Mesenchymal stem cell (in vitro differentiated cells and primary cell): Measurements from ENCODE around the gene SH3RF1.
A peak's percentile ranks its signal among the peaks of the same experiment; 100 is the strongest.

Experiments used
- DNase-seq: peaks from one replicate; pipeline ENCODE4 v3.0.0-alpha.2; 2013
- H2AFZ ChIP-seq: one replicate; pipeline ENCODE4 v1.6.1; 2013; ENCODE audit warnings: low read depth, mild to moderate bottlenecking, control low read depth, inconsistent platforms, low read length, moderate library complexity
- H2AK5ac ChIP-seq: 2 replicates; pipeline ENCODE4 v1.6.1; 2013; ENCODE audit warnings: low read length, moderate library complexity, mild to moderate bottlenecking, inconsistent platforms; ENCODE audit not compliant: severe bottlenecking
- H2BK120ac ChIP-seq: one replicate; pipeline ENCODE4 v1.6.1; 2013; ENCODE audit warnings: low read depth, mild to moderate bottlenecking, inconsistent platforms, low read length, moderate library complexity
- H2BK12ac ChIP-seq, 2 experiments: one replicate each; pipeline ENCODE4 v1.6.1; 2013; ENCODE audit warnings: inconsistent platforms in 2 of 2, low read length in 2 of 2, mild to moderate bottlenecking in 2 of 2, moderate library complexity in 2 of 2, control low read depth in 1 of 2
- H2BK15ac ChIP-seq: one replicate; pipeline ENCODE4 v1.6.1; 2013; ENCODE audit warnings: mild to moderate bottlenecking, low read depth, inconsistent platforms; ENCODE audit not compliant: poor library complexity, severe bottlenecking
- H2BK5ac ChIP-seq: 2 replicates; pipeline ENCODE4 v1.6.1; 2013; ENCODE audit warnings: low read depth, mild to moderate bottlenecking, low read length, control low read depth, inconsistent platforms; ENCODE audit not compliant: poor library complexity, severe bottlenecking
- H3K14ac ChIP-seq, 2 experiments: one replicate each; pipeline ENCODE4 v1.6.1; 2013; ENCODE audit warnings: inconsistent platforms in 2 of 2, low read length in 2 of 2, control low read depth in 1 of 2, mild to moderate bottlenecking in 1 of 2, moderate library complexity in 1 of 2
- H3K18ac ChIP-seq, 2 experiments: one replicate each; pipeline ENCODE4 v1.6.1; 2013; ENCODE audit warnings: inconsistent platforms in 2 of 2, low read length in 2 of 2, control low read depth in 1 of 2, low read depth in 1 of 2, mild to moderate bottlenecking in 1 of 2
- H3K23ac ChIP-seq, 2 experiments: one replicate each; pipeline ENCODE4 v1.6.1; 2013; ENCODE audit warnings: inconsistent platforms in 2 of 2, low read length in 2 of 2, mild to moderate bottlenecking in 2 of 2, moderate library complexity in 2 of 2, control low read depth in 1 of 2
- H3K27ac ChIP-seq: 2 replicates; pipeline ENCODE4 v1.5.1; 2013; ENCODE audit warnings: mild to moderate bottlenecking, moderate library complexity, low read length, control low read depth, inconsistent platforms; ENCODE audit not compliant: poor library complexity, severe bottlenecking
- H3K27me3 ChIP-seq, 2 experiments: 2 replicates each; pipeline versions ENCODE4 v1.6.1 to v1.7.0; 2013; ENCODE audit warnings: low read length in 2 of 2, mild to moderate bottlenecking in 2 of 2, moderate library complexity in 2 of 2, control low read depth in 1 of 2, inconsistent platforms in 1 of 2; ENCODE audit not compliant: control insufficient read depth in 1 of 2, insufficient read depth in 1 of 2
- H3K36me3 ChIP-seq, 2 experiments: 2 replicates each; pipeline versions ENCODE4 v1.6.1 to v1.7.0; 2013; ENCODE audit warnings: low read length in 2 of 2, control low read depth in 1 of 2, inconsistent platforms in 1 of 2, low read depth in 1 of 2, mild to moderate bottlenecking in 1 of 2; ENCODE audit not compliant: insufficient read depth in 2 of 2, control insufficient read depth in 1 of 2
- H3K4ac ChIP-seq, 2 experiments: one replicate each; pipeline ENCODE4 v1.6.1; 2013; ENCODE audit warnings: inconsistent platforms in 2 of 2, low read length in 2 of 2, mild to moderate bottlenecking in 2 of 2, moderate library complexity in 2 of 2, control low read depth in 1 of 2, low read depth in 1 of 2
- H3K4me1 ChIP-seq: 2 replicates; pipeline ENCODE4 v1.6.1; 2013; ENCODE audit warnings: low read depth, low read length, control low read depth; ENCODE audit not compliant: control insufficient read depth, insufficient read depth
- H3K4me2 ChIP-seq: 2 replicates; pipeline ENCODE4 v1.6.1; 2013; ENCODE audit warnings: low read length, mild to moderate bottlenecking, inconsistent platforms; ENCODE audit not compliant: poor library complexity, severe bottlenecking
- H3K4me3 ChIP-seq, 2 experiments: 2 replicates each; pipeline versions ENCODE4 v1.5.1 to v1.7.0; 2013; ENCODE audit warnings: low read length in 2 of 2, mild to moderate bottlenecking in 2 of 2, control low read depth in 1 of 2, low read depth in 1 of 2; ENCODE audit not compliant: insufficient read depth in 1 of 2
- H3K79me1 ChIP-seq: replicated peaks from 2 replicates; pipeline ENCODE4 v1.6.1; 2013; ENCODE audit warnings: mild to moderate bottlenecking, control low read depth, low read length, inconsistent platforms; ENCODE audit not compliant: poor library complexity, severe bottlenecking
- H3K9ac ChIP-seq: 2 replicates; pipeline ENCODE4 v1.7.0; 2013; ENCODE audit warnings: mild to moderate bottlenecking, low read length, moderate library complexity
- H3K9me3 ChIP-seq: 2 replicates; pipeline ENCODE4 v1.7.0; 2013; ENCODE audit warnings: mild to moderate bottlenecking, low read length; ENCODE audit not compliant: control insufficient read depth
- H4K8ac ChIP-seq: one replicate; pipeline ENCODE4 v1.6.1; 2013; ENCODE audit warnings: inconsistent platforms, mild to moderate bottlenecking, low read length, moderate library complexity
- H4K91ac ChIP-seq: one replicate; pipeline ENCODE4 v1.6.1; 2013; ENCODE audit warnings: mild to moderate bottlenecking, low read length, inconsistent platforms
- WGBS: methylation state at CpG from one replicate; pipeline ENCODE4 v1.1.7; 2013; ENCODE audit warnings: mixed read lengths; 5-methylcytosine and 5-hydroxymethylcytosine counted together

Gene SH3RF1

GRCh38 chr4:169175035-169175434 is 95.7 kb downstream of the SH3RF1 start:
- no peaks in the 10 kb centered on the region for H3K4me1 ChIP-seq
- H3K23ac ChIP-seq = no peak overlapping the region
- 90% methylated on average over 4 of the region's 4 CpGs for WGBS
- H3K14ac ChIP-seq = no peak overlapping the region
- H3K4me3 ChIP-seq = no peak overlapping the region
- no peak overlapping the region for H2AK5ac ChIP-seq
- H3K79me1 ChIP-seq = peaks cover 35% of the 10 kb centered on the region
- no peak overlapping the region for H3K4me2 ChIP-seq
- no peak overlapping the region for H3K9ac ChIP-seq
- H3K27me3 ChIP-seq = no peaks in the 10 kb centered on the region
- DNase-seq = no peak
- no peak overlapping the region for H2AFZ ChIP-seq
- no peak overlapping the region for H2BK15ac ChIP-seq
- H3K27ac ChIP-seq = no peak overlapping the region
- no peaks in the 10 kb centered on the region for H3K9me3 ChIP-seq
- H3K36me3 ChIP-seq = peaks cover 0 to 6% of the 10 kb centered on the region in 2 experiments
- H2BK12ac ChIP-seq = no peak overlapping the region
- peak overlapping the region; percentile 3 for H4K8ac ChIP-seq
- no peak overlapping the region for H2BK5ac ChIP-seq
- no peak overlapping the region for H3K4ac ChIP-seq
- no peak overlapping the region for H4K91ac ChIP-seq
- peak overlapping the region; percentile 45 for H2BK120ac ChIP-seq
- H3K18ac ChIP-seq = no peak overlapping the region

- H2BK5ac ChIP-seq = no peak overlapping the region
- H3K18ac ChIP-seq = peak overlapping the region in 1 of 2 experiments; percentile 34
- WGBS = 77% methylated on average over 3 of the region's 3 CpGs
- no peak overlapping the region for H3K9ac ChIP-seq
- no peak overlapping the region for H3K27ac ChIP-seq
- H2BK120ac ChIP-seq = no peak overlapping the region
- H3K36me3 ChIP-seq = peaks cover 0 to 6% of the 10 kb centered on the region in 2 experiments
- peak overlapping the region in 1 of 2 experiments; percentile 15 for H3K4ac ChIP-seq
- H2AK5ac ChIP-seq = no peak overlapping the region
- no peak overlapping the region for H3K4me3 ChIP-seq
- no peak overlapping the region for H2AFZ ChIP-seq
- H2BK15ac ChIP-seq = no peak overlapping the region
- peak overlapping the region in 1 of 2 experiments; percentile 40 for H3K23ac ChIP-seq
- H3K14ac ChIP-seq = no peak overlapping the region
- H3K4me2 ChIP-seq = no peak overlapping the region
- no peak overlapping the region for H2BK12ac ChIP-seq
- no peak overlapping the region for H4K91ac ChIP-seq
- no peak for DNase-seq
- no peak overlapping the region for H4K8ac ChIP-seq
- no peaks in the 10 kb centered on the region for H3K9me3 ChIP-seq
- H3K79me1 ChIP-seq = peaks cover 33% of the 10 kb centered on the region
- H3K27me3 ChIP-seq = no peaks in the 10 kb centered on the region
- H3K4me1 ChIP-seq = no peaks in the 10 kb centered on the region
Observed at GRCh38 chr4:169174247-169174646, 96.5 kb downstream of the SH3RF1 start.

- no peak overlapping the region for H2BK120ac ChIP-seq
- no peaks in the 10 kb centered on the region for H3K27me3 ChIP-seq
- H3K4me1 ChIP-seq = peaks cover 5% of the 10 kb centered on the region
- H3K36me3 ChIP-seq = peaks cover 0 to 6% of the 10 kb centered on the region in 2 experiments
- no peak overlapping the region for H3K27ac ChIP-seq
- H3K4ac ChIP-seq = no peak overlapping the region
- no peak for DNase-seq
- no peak overlapping the region for H4K91ac ChIP-seq
- peaks cover 10% of the 10 kb centered on the region for H3K79me1 ChIP-seq
- H3K9ac ChIP-seq = no peak overlapping the region
- H4K8ac ChIP-seq = no peak overlapping the region
- H3K23ac ChIP-seq = no peak overlapping the region
- no peak overlapping the region for H2AFZ ChIP-seq
- no peak overlapping the region for H2BK15ac ChIP-seq
- H3K14ac ChIP-seq = no peak overlapping the region
- no peak overlapping the region for H2BK12ac ChIP-seq
- WGBS = 88% methylated on average over 2 of the region's 2 CpGs
- no peaks in the 10 kb centered on the region for H3K9me3 ChIP-seq
- H3K4me2 ChIP-seq = no peak overlapping the region
- no peak overlapping the region for H3K18ac ChIP-seq
- no peak overlapping the region for H2AK5ac ChIP-seq
- H2BK5ac ChIP-seq = no peak overlapping the region
- H3K4me3 ChIP-seq = no peak overlapping the region
Observed at GRCh38 chr4:169167957-169168858, 102.5 kb downstream of the SH3RF1 start.

- H3K4me1 ChIP-seq = peaks cover 7% of the 10 kb centered on the region
- peak overlapping the region; percentile 77 for H3K27ac ChIP-seq
- H2BK12ac ChIP-seq = no peak overlapping the region
- peak overlapping the region; percentile 17 for H2AK5ac ChIP-seq
- H3K36me3 ChIP-seq = no peaks in the 10 kb centered on the region
- H3K9ac ChIP-seq = no peak overlapping the region
- no peak overlapping the region for H3K23ac ChIP-seq
- no peak overlapping the region for H4K8ac ChIP-seq
- H2BK15ac ChIP-seq = no peak overlapping the region
- H3K4me3 ChIP-seq = no peak overlapping the region
- peaks cover 9% of the 10 kb centered on the region for H3K79me1 ChIP-seq
- WGBS = no CpG with 5 or more reads among the region's 1 CpG
- no peak overlapping the region for H4K91ac ChIP-seq
- H2AFZ ChIP-seq = no peak overlapping the region
- no peak overlapping the region for H3K4ac ChIP-seq
- DNase-seq = peak; percentile 33
- H3K9me3 ChIP-seq = no peaks in the 10 kb centered on the region
- H3K18ac ChIP-seq = no peak overlapping the region
- no peak overlapping the region for H2BK120ac ChIP-seq
- H3K27me3 ChIP-seq = no peaks in the 10 kb centered on the region
- H2BK5ac ChIP-seq = peak overlapping the region; percentile 15
- H3K4me2 ChIP-seq = no peak overlapping the region
- no peak overlapping the region for H3K14ac ChIP-seq
Observed at GRCh38 chr4:169164669-169165415, 105.9 kb downstream of the SH3RF1 start.
